MM.1S (cell line): ENCODE results near the gene NUMA1.

Experiments used
- DNase-seq: peaks from one replicate; pipeline ENCODE4 v3.0.0-alpha.2; 2015
- H2AFZ ChIP-seq: fragments of 300-600 bp; sonication (generic); 2 replicates; pipeline ENCODE4 v1.6.0; 2016; ENCODE audit warnings: antibody characterized with exemption, low read length
- H3F3A ChIP-seq: fragments of 300-600 bp; sonication (generic); 2 replicates; pipeline ENCODE4 v1.6.1; 2016; ENCODE audit warnings: mild to moderate bottlenecking, antibody characterized with exemption, low read length, moderate library complexity, mixed read lengths; ENCODE audit not compliant: insufficient read depth
- H3K27ac ChIP-seq: fragments of 300-600 bp; sonication (generic); 2 replicates; pipeline ENCODE4 v1.5.1; 2016; ENCODE audit warnings: mild to moderate bottlenecking, low read length
- H3K27me3 ChIP-seq: fragments of 300-600 bp; sonication (generic); replicated peaks from 2 replicates; pipeline ENCODE4 v1.6.0; 2016; ENCODE audit warnings: low read length; ENCODE audit not compliant: insufficient read depth
- H3K36me3 ChIP-seq: fragments of 300-600 bp; sonication (generic); replicated peaks from 2 replicates; pipeline ENCODE4 v1.6.1; 2016; ENCODE audit warnings: mild to moderate bottlenecking, low read length, mixed read lengths; ENCODE audit not compliant: insufficient read depth
- H3K4me1 ChIP-seq: fragments of 300-600 bp; sonication (generic); 2 replicates; pipeline ENCODE4 v1.6.1; 2016; ENCODE audit warnings: low read length, mixed read lengths
- H3K4me2 ChIP-seq: fragments of 300-600 bp; sonication (generic); 2 replicates; pipeline ENCODE4 v1.6.0; 2016; ENCODE audit warnings: low read depth, low read length
- H3K4me3 ChIP-seq: fragments of 300-600 bp; sonication (generic); 2 replicates; pipeline ENCODE4 v1.5.1; 2016; ENCODE audit warnings: low read length, mixed read lengths
- H3K79me2 ChIP-seq: fragments of 300-600 bp; sonication (generic); 2 replicates; pipeline ENCODE4 v1.6.1; 2016; ENCODE audit warnings: mixed run types, low read length, mixed read lengths
- H3K9ac ChIP-seq: fragments of 300-600 bp; sonication (generic); 2 replicates; pipeline ENCODE4 v1.6.1; 2016; ENCODE audit warnings: low read length, mixed read lengths
- H3K9me2 ChIP-seq: fragments of 300-600 bp; sonication (generic); replicated peaks from 2 replicates; pipeline ENCODE4 v1.6.1; 2016; ENCODE audit warnings: mild to moderate bottlenecking, low read length, mixed read lengths; ENCODE audit not compliant: insufficient read depth
- H3K9me3 ChIP-seq: fragments of 300-600 bp; sonication (generic); replicated peaks from 2 replicates; pipeline ENCODE4 v1.6.1; 2016; ENCODE audit warnings: mild to moderate bottlenecking, low read length, mixed read lengths; ENCODE audit not compliant: insufficient read depth
- H4K20me1 ChIP-seq: fragments of 300-600 bp; sonication (generic); 2 replicates; pipeline ENCODE4 v1.6.1; 2016; ENCODE audit warnings: mild to moderate bottlenecking, low read length, moderate library complexity, mixed read lengths; ENCODE audit not compliant: insufficient read depth
- EZH2 ChIP-seq: fragments of 300-600 bp; sonication (generic); optimal IDR thresholded peaks from 2 replicates; pipeline ENCODE3; 2017; ENCODE audit warnings: low read depth, mild to moderate bottlenecking, antibody characterized with exemption, low read length, mixed read lengths
- EZH2phosphoT487 ChIP-seq: fragments of 300-600 bp; sonication (generic); IDR thresholded peaks from 2 replicates; pipeline ENCODE4 v1.6.1; 2018; ENCODE audit warnings: antibody characterized with exemption, low read length
- TF ChIP-seq, protein P1 (sequence below): fragments of 300-600 bp; sonication (generic); IDR thresholded peaks from 2 replicates; pipeline ENCODE4 v1.5.1; 2016; ENCODE audit warnings: antibody characterized with exemption, low read length, mixed read lengths

NUMA1 gene

DNA sequence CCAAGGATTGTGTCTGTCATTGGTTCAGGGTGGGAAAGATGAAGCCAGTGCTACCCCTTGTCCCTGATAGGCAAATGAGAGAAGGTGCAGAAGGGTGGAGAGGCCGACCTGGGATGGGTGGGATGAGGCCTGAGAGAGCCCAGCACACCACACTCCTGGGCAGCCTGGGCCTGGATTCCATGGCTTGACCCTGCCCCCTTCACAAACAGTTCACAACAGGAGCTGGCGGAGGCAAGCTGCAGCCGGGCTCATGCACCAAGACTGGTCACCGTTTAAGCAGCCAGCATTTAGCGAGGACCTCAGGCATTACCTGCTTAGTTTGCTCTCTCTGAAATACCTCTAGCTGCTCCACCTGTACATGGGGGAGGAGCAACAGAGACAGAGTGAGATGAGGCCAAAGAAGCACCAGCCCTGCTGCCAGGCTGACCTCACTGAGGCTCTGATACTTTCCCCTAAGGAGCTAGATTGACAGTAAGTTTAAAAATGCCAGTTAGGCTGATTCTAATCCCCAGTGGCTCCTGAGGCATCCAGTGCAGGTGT, 68.2 kb downstream of the NUMA1 start:
- no peaks in the 10 kb centered on the region for H3K27me3 ChIP-seq
- no peaks in the 10 kb centered on the region for H3K4me1 ChIP-seq
- 0 out of 2 replicates have a peak, but pooled peaks cover 3% of the 10 kb centered on the region for H3F3A ChIP-seq
- H3K4me2 ChIP-seq: no peak overlapping the region
- no peak overlapping the region for H3K27ac ChIP-seq
- H3K79me2 ChIP-seq: no peaks in the 10 kb centered on the region
- H4K20me1 ChIP-seq: no peaks in the 10 kb centered on the region
- DNase-seq: no peak
- H3K9me2 ChIP-seq: no peaks in the 10 kb centered on the region
- no peak for TF ChIP-seq EZH2
- TF ChIP-seq, protein P1, sequence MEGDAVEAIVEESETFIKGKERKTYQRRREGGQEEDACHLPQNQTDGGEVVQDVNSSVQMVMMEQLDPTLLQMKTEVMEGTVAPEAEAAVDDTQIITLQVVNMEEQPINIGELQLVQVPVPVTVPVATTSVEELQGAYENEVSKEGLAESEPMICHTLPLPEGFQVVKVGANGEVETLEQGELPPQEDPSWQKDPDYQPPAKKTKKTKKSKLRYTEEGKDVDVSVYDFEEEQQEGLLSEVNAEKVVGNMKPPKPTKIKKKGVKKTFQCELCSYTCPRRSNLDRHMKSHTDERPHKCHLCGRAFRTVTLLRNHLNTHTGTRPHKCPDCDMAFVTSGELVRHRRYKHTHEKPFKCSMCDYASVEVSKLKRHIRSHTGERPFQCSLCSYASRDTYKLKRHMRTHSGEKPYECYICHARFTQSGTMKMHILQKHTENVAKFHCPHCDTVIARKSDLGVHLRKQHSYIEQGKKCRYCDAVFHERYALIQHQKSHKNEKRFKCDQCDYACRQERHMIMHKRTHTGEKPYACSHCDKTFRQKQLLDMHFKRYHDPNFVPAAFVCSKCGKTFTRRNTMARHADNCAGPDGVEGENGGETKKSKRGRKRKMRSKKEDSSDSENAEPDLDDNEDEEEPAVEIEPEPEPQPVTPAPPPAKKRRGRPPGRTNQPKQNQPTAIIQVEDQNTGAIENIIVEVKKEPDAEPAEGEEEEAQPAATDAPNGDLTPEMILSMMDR: no peak
- no peak for TF ChIP-seq EZH2phosphoT487
- no peaks in the 10 kb centered on the region for H3K9me3 ChIP-seq
- peaks cover 9% of the 10 kb centered on the region for H3K36me3 ChIP-seq
- H3K4me3 ChIP-seq: no peak overlapping the region
- H3K9ac ChIP-seq: no peak overlapping the region
- no peak overlapping the region for H2AFZ ChIP-seq

DNA sequence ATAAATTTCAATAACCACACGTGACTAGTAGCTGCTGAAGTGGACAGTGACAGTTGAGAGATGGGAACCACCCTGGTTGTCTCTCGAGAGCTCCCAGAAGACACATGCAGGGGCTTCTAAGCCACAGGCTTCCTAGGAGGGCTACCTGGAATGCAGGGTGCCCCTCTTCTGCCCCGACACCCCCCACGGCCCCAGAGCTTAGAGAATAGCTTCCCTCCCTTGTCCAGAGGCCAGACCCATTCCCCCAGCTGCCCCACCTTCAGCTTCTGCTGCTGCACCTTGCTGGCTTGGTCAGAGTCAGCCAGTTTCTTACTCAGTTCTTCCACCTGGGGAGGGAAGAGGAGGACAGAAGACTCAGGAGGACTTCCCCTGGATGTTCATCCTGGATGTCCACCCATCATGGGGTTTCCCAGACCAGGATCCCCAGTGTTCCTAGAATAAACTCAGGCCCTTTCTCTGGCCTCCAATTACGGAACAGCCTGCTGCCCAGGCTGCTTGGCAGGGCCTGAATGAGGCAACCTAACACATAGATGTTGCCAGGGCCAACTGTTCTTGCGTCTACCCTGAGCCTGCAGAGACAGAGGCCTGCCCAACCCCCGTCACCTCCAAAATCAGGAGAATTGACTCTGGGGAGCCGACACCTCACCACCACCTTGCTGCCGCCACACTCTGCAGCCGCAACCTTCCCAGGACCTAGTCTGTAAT, 69.7 kb downstream of the NUMA1 start:
- DNase-seq: no peak
- Histone ChIP-seq H3K9me3 (no peaks in the 10 kb centered on the region), H3F3A (0 out of 2 replicates have a peak, but pooled peaks cover 3% of the 10 kb centered on the region), H3K36me3 (peaks cover 7% of the 10 kb centered on the region; the same call in 1 of the 2 replicates), H3K27ac (no peak overlapping the region), H3K27me3 (no peaks in the 10 kb centered on the region), H3K9me2 (no peaks in the 10 kb centered on the region), H3K79me2 (no peaks in the 10 kb centered on the region), H3K9ac (no peak overlapping the region), H3K4me3 (no peak overlapping the region), H4K20me1 (no peaks in the 10 kb centered on the region), H3K4me2 (no peak overlapping the region), H3K4me1 (no peaks in the 10 kb centered on the region), H2AFZ (no peak overlapping the region)
- TF ChIP-seq EZH2 (no peak), EZH2phosphoT487 (no peak)
- TF ChIP-seq, protein P1: no peak

DNA sequence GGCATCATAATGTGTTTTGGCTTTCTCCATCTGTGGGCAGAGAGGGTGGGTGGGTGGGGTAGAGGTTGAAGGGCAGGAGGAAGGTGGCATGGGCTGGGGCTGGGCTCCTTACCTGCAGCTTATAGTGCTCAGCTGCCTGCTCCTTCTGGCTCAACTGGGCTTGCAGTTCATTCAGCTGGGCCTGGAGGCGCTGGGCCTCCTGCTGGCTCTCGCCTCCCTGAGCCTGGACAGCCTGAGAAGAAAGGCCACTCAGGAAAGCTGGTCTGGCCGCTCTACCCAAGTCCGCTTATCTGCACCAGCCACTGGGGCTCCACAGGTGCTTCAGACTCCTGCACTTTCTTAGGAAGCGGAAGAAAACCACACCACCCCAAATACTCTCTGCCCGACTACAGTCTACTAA, 71.2 kb downstream of the NUMA1 start:
- Histone ChIP-seq H3K4me3 (no peak overlapping the region), H3K9ac (no peak overlapping the region), H3K4me2 (no peak overlapping the region), H3K27ac (no peak overlapping the region), H2AFZ (no peak overlapping the region), H3K79me2 (no peaks in the 10 kb centered on the region), H3K9me2 (no peaks in the 10 kb centered on the region), H3K27me3 (no peaks in the 10 kb centered on the region), H3F3A (0 out of 2 replicates have a peak, but pooled peaks cover 3% of the 10 kb centered on the region), H3K4me1 (no peaks in the 10 kb centered on the region), H4K20me1 (no peaks in the 10 kb centered on the region), H3K9me3 (no peaks in the 10 kb centered on the region), H3K36me3 (peaks cover 7% of the 10 kb centered on the region; the same call in 1 of the 2 replicates)
- no peak for TF ChIP-seq EZH2phosphoT487
- TF ChIP-seq, protein P1: no peak
- DNase-seq: no peak
